ENCODE measurements around the gene ZYX.
"Not testable (repeated sequence)": the region's sequence is repeated elsewhere in the genome, so short reads cannot be mapped to it uniquely, and the experiment has no call there.

The ZYX gene

DNA sequence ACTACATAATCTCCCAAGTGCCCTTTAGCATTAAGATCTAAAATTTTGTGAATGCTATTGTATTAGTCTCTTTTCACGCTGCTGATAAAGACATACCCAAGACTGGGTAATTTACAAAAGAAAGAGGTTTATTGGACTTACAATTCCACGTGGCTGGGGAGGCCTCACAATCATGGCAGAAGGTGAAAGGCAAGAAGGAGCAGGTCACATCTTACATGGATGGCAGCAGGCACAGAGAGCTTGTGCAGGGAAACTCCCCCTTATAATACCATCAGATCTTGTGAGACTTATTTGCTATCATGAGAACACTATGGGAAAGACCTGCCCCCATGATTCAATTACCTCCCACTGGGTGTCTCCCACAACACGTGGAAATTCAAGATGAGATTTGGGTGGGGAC, 39.5 kb downstream of the ZYX start:
- not testable (repeated sequence) for DNase-seq

DNA sequence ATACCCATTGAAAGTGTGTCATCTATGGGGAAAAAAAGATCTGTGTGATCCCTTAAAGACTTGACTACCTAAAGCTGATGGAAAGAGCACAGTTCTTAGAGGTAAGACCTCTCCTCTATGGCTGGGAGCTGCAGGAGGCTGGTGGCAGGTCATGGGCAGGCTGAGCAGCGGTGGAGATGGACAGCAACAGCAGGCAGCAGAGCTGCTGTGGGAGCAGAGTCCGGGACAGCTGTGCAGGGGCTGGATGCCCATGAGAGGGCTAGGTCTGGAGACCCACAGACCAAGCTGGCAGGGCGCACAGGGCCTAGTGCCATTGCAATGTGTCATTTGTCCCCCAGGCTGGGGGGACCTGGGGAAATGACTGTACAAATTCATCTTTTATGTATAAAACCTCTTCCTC, 40.9 kb downstream of the ZYX start:
- DNase-seq: no peak

DNA sequence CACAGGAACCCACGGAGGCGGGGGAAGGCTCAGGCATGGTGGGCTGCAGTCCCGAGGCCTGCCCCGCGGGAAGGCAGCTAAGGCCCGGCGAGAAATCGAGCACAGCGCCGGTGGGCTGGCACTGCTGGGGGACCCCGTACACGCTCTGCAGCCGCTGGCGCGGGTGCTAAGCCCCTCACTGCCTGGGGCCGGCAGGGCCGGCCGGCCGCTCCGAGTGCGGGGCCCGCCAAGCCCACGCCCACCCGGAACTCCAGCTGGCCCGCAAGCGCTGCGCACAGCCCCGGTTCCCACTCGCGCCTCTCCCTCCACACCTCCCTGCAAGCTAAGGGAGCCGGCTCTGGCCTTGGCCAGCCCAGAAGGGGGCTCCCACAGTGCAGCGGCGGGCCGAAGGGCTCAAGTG, 43.3 kb downstream of the ZYX start:
- DNase-seq: not testable (repeated sequence)

DNA sequence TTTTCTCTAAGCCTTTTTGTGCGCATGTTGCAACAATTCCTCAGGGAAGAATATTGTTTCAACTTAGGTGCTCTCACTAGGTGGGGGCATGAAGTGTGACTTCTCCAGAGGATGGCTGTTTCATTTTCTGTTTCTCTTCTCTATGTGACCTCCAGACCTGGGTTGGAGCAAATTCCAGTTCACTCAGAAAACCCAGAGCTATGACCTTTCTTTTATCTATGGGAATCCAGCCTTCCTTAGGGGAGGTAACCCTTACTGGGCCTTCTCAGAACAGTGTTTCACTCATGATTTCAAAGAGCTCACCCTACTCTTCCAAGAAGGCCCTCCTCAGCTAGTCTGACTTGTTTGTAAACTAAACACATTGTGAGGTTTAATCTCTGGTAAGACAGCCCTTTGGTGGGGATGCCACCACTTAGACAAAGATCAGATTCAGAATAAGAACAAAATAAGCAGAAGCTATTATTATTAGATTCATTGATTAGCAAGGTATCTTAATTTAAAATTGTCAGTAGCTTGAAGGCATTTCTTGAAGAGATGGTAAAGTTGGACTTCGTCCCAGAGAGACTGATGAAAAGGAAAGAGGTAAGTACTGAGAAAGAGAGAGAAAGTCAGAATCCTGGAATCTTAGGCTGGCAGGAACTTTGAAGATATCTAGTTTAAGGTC, 45.5 kb downstream of the ZYX start:
- DNase-seq: no peak

DNA sequence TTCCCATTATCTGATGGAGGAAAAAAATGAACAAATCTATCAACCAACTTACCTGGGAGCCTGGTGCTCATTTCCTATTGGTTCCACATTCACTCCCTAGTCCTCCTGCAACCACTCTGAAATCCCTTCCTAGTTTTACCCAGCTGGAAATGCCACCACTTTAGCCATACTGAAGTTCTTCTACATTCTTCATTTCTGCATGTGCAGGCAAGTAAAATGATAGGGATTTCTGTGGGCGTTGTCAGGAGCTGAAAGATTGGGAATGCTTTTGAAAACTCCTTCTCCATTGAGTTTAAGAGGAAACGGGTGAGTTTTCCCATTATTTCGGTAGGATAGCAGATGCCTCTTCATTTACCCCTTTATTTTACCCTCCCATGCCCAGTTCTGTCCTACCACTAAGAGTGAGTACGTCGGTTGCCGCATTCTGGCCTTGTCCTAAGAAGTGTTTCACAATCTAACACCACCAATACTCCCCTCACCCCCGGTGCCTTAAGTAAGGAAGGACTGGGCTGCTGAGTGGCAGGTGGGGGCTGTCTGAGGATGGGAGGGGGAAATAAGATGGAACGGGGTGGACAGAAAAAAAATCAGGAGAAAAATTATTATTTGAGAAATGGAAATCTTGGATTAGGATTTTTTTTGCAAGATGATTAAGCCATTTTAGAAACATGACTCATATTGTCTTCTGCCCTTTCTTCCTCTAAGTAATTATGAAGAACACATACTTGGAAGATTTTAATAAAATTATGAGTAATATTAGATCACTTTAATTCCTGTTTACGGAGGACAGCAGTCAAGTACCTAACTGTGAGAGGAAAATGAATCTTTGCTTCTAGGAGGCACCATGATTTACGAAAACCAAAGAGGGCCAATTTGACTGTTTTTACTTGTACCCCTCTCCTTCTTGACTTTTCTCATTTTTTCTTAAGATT, 48.9 kb downstream of the ZYX start:
- no peak for DNase-seq

DNA sequence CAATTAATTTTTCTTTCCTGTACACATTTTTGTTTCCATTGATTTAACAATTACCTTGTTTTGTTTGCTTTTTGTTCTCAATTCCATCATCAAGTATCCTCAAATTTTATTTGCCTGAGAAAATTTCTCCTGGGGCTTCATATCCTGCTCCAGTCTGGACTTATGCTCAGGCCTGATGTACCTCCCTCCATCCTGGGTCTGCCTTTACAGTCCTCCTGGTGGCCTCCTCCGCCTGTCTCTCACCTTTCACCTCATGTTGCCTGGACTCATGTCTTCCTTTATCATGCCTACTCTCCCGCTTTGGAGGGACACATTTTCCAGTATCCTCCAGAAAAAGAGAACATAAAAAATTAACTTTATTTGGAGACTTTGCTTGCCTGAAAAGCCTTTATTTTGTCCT, 50.0 kb downstream of the ZYX start:
- DNase-seq: no peak

DNA sequence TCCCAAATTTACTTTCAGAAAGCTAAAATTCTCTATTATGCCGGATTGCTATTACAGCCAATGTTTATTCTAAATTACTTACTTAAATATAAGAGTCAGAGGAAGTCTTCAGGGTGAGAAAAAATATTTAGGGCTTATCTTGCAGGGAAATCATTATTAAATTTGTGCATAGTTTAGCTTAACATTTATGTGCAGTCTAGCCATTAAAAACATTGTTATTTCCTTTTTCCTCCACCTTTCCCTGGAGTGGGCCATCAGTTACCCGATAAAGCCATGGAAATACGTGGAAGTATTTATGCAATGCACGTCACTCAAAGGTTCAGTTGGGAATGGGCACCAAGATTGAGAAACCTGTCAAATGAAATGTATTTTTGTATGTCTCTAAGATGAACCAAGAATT, 52.6 kb downstream of the ZYX start:
- no peak for DNase-seq

DNA sequence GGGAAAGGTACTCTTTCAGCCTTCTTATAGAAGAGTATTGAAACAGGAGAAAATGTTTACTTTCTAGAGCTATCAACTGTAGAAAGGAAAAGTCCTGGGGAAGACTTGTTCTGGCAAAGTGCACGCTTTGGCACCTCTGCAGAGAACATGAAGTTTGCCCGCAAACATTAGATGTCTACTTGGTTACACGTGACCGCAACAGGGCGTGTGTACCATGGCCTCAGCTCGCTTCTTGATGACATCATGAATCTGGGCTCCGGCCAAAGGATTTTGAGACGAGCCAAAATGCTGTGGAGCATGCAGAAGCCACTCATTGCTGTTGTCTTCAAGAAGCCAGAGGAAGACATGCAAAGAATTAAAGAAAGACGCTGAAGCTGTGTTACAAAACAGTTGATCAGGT, 53.5 kb downstream of the ZYX start:
- no peak for DNase-seq

DNA sequence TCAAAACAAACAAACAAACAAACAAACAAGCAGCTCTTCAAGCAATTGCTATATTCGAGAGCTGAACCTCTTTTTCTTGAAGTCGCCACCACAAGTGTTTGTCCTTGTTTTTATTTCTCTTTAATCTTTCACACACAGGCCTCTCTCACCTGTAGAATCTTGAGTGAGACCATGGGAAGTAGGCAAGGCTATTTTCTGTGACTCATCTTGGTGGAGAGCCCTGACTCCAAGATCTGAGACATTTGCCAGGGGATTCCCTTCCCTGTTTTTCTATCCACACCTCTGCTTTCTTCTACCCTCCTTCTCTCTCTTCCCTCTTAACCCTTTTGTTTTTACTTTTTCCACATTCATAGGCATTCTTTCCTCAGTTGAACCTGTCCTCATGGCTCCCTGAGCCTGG, 54.1 kb downstream of the ZYX start:
- DNase-seq: no peak

DNA sequence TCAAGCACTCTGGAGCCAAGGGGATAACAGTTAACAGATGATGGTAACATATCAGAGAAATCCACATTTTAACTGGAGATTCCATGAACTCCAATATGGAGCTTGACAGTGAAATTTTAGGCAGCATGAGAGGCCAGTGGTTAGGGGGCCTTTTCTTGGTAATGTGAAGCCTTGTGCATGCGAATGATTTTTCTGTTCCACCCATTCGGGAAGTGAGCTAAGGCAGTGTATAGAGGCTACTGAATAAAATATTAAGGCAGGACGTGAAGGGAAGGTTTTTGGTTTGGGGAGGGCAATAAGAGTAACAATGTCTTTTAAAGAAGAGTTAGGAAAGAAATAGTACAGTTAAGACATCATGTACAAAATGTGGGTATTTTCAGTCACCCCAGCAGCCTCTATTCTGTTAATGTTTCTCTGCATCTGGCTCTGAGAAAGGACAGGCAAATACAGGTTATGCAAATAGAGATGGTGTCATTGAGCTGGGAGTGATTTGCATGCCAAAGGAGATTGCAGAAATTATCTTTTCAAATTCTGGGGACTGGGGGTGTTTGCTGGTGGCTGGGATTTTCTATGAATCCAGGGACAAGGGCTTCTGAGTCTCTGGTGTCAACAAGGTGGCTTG, 55.3 kb downstream of the ZYX start:
- DNase-seq: no peak

DNA sequence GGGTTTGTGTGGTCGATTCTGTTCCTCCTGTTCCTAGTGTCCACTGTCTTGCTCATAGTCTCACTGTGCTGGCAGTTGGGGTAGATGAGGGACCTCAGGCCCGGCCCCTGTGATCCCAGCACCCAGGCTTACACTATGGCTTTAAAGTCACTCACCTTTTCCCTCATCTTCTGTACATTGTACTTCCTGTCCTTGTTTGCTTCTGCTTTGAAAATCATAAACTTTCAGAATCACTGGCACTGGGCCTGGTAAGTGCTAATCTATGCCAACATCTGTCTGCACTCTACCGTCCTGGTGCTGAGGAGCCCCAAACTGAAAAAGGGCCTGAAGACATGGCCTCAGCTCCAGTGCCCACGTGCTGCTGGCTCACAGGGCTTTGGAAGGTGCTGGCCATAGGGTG, 56.4 kb downstream of the ZYX start:
- DNase-seq: no peak

DNA sequence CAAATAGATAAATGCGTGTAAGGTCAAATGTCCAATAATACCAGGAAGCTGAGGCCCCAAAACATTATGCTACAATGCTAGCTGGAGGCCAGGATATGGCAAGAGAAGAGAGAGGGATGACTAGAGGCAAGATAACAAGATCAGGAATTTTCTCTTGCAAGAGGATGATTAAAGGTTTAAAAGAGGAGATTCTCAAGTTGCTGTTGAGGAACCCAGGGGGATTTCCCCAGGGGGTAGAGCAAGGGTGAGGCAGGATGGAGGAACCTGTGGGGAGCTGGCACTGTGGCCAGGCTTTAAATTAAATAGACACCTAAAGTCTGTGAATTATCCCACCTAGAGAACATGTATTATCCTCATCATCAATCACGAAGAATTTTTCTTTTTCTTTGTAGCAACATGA, 58.7 kb downstream of the ZYX start:
- DNase-seq: no peak
